ENCODE measurements around the gene SNX9.
"Not testable (repeated sequence)": the region's sequence is repeated elsewhere in the genome, so short reads cannot be mapped to it uniquely, and the experiment has no call there.

The SNX9 gene

GRCh38 chr6:157823001-157823527 is at the start of gene SNX9:
TSS of gene SNX9 (plus strand) at chr6:157823246. CDS start at chr6:157823435, 189 bp downstream.
- in situ Hi-C loops (cut with MboI; ENCODE audit: low sequenced_read_pairs): no loop called here

- in situ Hi-C loops (cut with MboI; ENCODE audit: low sequenced_read_pairs): no loop called here
These were observed 49.7 kb upstream of the SNX9 start for GRCh38 chr6:157773248-157773773.

DNA sequence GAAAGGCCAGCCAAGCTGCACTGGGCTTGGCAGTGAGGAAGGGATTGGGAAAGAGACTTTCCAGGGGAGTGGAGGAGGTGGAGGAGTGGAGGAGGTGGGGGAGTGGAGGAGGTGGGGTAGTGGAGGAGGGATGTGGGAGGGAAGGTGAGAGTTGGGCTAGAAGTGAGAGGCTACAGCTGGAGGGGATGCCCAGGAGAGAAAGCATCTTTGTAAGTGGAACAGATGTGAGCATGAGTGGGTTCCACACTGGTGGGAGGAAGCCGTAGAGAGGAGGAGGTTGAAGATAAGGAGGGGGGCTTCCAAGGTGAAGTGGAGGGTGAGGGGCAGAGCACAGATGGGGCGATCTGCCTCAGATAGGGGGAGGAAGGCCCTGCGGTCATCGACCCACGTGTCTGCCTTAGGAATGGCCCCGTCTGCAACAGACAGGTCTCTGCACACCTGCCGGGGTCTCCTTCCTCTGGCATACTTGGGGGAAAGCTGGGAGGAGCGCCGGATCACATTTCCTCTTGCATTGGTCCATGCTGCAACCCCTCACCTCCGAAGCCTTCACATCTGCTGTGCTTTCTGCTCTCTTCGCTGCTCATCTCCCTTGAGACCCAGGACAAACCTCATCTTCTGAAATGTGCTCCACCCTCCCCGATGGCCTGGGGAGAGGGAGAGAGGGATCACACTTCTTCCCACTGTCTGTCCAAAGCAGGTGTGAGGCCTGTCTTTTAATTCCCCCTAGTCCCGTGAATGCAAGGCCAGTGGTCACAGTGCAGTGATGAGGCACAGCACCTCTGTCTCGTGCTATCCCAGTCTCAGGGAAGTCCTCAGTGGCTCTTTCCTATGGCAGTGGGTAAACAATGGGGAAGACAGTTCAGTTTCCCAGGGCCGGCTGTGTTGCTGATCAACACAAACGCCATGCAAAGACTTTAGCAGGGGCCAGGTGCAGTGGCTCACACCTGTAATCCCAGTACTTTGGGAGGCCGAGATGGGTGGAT is 48.6 kb upstream of the SNX9 start:
- in situ Hi-C loops (cut with MboI; ENCODE audit: low sequenced_read_pairs): no loop called here

DNA sequence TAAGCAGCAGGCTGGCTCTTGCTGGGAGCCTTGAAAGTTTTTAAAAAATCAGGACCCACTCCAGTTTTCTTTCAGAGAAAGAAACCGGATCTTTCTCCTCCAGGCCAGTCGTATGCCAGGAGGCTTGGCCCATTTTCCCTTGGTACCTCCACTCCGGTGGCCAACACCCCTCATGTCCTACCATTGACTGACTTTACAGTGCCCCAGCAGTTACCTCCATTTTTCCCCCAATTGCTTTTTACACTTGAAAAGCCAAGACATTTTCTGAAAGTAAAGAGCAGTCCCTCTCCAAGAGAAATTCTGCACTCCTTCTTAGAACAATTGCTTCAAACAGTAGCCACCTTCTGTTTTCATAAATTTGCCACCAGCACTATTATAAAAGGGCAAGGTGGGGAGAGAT is 47.7 kb upstream of the SNX9 start:
- in situ Hi-C loops (cut with MboI; ENCODE audit: low sequenced_read_pairs): no loop called here

DNA sequence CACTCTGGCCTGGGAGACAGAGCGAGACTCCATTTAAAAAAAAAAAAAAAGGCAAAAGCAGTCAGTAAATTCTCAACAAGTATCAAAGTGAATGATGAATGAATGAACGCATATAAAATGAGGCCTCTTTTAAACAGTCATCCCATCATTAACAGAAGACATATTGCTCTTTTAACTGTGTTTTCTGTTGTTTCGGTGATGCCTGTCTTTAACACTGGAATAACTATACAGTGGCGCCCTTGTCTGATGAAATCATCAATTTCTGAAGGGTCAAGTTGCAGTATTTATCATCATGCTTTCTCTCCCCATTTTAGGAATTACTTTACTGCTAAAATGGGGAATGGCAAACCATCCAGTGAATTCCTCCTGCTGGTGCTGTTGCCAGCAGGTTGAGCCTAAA is 45.7 kb upstream of the SNX9 start:
- in situ Hi-C loops (cut with MboI; ENCODE audit: low sequenced_read_pairs): no loop called here

DNA sequence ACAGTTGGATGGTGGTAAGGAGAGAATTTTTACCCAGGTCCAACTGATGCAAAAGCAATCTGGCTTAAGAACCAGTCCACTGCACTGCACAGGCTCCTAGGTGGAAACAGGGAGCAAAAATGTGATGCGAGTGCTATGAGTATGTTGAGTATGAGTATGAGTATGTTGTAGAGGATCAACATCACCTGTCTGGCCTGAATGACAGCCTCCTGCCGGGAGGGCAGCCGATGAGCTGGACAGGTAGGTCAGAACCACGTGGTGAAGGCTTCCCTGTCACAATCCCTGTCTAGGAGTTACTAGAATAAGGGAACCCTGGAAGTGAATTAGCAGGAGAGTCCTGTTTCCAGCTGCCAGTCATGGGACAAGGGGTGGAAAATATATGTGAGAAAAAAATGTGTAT is 44.3 kb upstream of the SNX9 start:
- in situ Hi-C loops (cut with MboI; ENCODE audit: low sequenced_read_pairs): no loop called here

- in situ Hi-C loops (cut with MboI; ENCODE audit: low sequenced_read_pairs): no loop called here
These were observed 43.1 kb upstream of the SNX9 start for GRCh38 chr6:157779705-157780604.

- in situ Hi-C loops (cut with MboI; ENCODE audit: low sequenced_read_pairs): no loop called here
These were observed 37.4 kb upstream of the SNX9 start for GRCh38 chr6:157785636-157786035.

- in situ Hi-C loops (cut with MboI; ENCODE audit: low sequenced_read_pairs): no loop called here
These were observed 36.8 kb upstream of the SNX9 start for GRCh38 chr6:157786221-157786620.

- in situ Hi-C loops (cut with MboI; ENCODE audit: low sequenced_read_pairs): no loop called here
These were observed 36.0 kb upstream of the SNX9 start for GRCh38 chr6:157787080-157787479.

GRCh38 chr6:157788180-157788579 is 34.9 kb upstream of the SNX9 start:
- in situ Hi-C loops (cut with MboI; ENCODE audit: low sequenced_read_pairs): no loop called here

DNA sequence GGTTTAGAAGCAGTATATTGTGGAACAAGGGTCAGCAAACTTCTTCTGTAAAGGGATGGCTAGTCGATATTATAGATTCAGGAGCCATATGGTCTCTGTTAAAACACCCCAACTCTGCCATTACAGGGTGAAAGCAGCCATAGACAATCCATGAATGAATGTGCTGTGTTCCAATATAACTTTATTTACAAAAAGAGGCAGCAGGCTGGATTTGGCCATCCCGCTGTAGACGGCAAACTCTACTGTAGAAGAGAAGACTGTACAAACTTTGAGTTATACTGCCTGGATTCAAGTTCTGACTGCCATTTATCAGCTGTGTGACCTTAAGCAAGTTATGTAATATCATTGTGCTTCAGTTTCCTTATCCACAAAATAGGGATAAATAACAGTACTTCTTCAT is 33.7 kb upstream of the SNX9 start:
- in situ Hi-C loops (cut with MboI; ENCODE audit: low sequenced_read_pairs): no loop called here

DNA sequence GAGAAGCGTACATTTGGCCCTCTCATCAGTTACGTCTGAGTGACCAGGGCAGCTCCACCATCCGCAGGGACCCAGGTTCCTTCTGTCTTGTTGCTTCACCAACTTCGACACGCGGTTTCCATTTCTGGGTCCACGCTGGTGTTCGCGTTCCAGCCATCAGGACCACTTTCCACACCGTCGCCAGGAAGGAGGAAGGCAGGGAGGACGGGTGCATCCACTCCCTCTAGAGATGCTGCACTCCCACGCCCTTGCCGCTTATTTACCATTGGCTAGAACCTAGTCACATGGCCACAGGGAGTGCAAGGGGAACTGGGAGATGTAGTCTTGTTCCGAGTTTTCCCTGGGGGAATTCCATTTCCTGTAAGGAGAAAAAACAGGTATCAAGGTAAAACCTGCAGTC is 33.2 kb upstream of the SNX9 start:
- in situ Hi-C loops (cut with MboI; ENCODE audit: low sequenced_read_pairs): no loop called here

DNA sequence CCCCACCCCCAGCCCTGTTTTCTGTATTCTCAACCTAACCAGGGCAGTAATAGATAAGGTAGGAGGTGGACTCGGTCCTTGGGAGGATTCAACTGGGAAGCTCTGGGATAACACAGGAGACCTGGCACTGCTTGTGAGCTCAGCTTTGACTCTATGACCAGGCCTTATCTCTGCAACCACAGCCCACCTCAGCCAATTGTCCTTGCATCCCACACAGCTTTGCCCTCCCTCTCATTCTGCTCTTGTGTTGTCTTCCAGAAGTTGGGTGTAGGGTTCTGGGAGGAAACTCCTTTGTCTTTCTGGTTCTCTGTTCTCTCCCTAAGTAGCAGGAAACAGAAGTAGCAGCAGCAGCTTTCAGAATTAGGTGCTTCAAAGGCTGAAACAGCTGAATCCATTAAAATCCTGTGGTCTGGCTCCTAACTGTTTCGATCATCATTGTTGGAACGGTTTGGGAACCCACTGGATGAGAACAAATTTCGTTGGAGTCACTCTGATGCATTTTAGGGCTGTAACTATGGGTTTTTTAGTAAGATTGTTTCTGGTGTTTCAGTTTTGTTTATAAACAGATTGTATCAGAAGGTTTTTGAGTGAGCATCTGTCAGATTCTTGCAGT is 32.4 kb upstream of the SNX9 start:
- in situ Hi-C loops (cut with MboI; ENCODE audit: low sequenced_read_pairs): no loop called here

DNA sequence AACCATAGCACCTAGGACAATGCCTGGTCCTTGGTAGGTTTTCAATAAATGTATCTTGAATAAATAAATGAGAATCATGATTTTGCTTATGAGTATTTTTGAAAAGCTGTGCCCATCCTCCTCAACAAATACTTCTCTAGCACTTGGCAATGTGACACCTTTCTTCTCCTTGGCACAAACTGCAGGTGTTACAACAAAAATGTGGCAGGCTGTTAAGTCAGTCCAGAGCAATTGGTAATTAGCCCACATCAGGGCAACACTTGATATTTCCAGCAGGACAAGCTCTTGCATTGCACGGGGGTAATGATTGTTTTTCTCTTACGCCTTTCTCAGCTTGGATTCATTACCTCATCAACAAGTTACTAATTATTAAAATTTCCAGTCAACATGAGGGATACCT is 31.6 kb upstream of the SNX9 start:
- in situ Hi-C loops (cut with MboI; ENCODE audit: low sequenced_read_pairs): no loop called here

GRCh38 chr6:157792671-157793070 is 30.4 kb upstream of the SNX9 start:
- in situ Hi-C loops (cut with MboI; ENCODE audit: low sequenced_read_pairs): no loop called here

DNA sequence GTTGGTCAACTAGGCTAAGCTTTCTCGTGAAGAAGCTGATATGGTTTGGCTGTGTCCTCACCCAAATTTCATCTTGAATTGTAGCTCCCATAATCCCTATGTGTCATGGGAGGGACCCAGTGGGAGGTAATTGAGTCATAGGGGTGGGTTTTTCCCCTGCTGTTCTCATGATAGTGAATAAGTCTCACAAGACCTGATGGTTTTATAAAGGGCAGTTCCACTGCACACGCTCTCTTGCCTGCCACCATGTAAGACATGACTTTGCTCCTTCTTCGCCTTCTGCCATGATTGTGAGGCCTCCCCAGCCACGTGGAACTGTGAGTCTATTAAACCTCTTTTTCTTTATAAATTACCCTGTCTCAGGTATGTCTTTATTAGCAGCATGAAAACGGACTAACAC is 29.0 kb upstream of the SNX9 start:
- in situ Hi-C loops (cut with MboI; ENCODE audit: low sequenced_read_pairs): not testable (repeated sequence)

DNA sequence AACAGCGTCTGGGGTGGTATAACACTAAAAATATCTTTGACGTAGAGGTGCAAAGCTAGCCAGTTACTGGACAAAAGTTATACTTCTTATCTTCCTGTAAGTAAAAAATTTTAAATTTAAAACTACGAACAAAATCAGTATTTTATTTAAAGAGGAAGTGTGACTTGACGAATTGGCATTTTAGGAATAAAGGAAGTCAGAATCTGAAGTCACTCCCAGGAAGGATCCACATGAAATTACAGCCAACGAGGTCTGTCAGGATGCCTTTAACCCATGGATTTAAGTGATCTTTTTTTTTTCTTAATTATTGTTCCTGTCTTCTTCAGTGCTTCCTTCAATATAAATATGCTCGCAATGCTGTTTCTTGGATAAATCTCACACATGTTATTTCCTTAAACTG is 27.2 kb upstream of the SNX9 start:
- in situ Hi-C loops (cut with MboI; ENCODE audit: low sequenced_read_pairs): no loop called here

- in situ Hi-C loops (cut with MboI; ENCODE audit: low sequenced_read_pairs): no loop called here
These were observed 24.2 kb upstream of the SNX9 start for GRCh38 chr6:157798851-157799250.

DNA sequence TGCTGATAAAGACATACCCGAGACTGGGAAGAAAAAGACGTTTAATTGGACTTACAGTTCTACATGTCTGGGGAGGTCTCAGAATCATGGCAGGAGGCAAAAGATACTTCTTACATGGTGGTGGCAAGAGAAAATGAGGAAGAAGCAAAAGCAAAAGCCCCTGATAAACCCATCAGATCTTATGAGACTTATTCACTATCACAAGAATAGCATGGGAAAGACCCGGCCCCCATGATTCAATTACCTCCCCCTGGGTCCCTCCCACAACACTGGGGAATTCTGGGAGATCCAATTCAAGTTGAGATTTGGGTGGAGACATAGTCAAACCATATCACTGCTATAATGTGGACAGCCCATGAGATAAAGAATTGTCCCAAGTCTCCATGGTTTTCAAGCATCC is 23.5 kb upstream of the SNX9 start:
- in situ Hi-C loops (cut with MboI; ENCODE audit: low sequenced_read_pairs): not testable (repeated sequence)
